GM20000 (cell line): Measurements from ENCODE around the gene NAV2.

Experiments used
- DNase-seq: peaks from one replicate; pipeline ENCODE4 v3.0.0; 2012; ENCODE audit warnings: low spot score
- CTCF ChIP-seq: IDR thresholded peaks from 2 replicates; pipeline ENCODE4 v1.5.1; 2012; ENCODE audit warnings: mild to moderate bottlenecking, control low read depth; ENCODE audit errors: extremely low read depth, missing control alignments

NAV2 gene

DNA sequence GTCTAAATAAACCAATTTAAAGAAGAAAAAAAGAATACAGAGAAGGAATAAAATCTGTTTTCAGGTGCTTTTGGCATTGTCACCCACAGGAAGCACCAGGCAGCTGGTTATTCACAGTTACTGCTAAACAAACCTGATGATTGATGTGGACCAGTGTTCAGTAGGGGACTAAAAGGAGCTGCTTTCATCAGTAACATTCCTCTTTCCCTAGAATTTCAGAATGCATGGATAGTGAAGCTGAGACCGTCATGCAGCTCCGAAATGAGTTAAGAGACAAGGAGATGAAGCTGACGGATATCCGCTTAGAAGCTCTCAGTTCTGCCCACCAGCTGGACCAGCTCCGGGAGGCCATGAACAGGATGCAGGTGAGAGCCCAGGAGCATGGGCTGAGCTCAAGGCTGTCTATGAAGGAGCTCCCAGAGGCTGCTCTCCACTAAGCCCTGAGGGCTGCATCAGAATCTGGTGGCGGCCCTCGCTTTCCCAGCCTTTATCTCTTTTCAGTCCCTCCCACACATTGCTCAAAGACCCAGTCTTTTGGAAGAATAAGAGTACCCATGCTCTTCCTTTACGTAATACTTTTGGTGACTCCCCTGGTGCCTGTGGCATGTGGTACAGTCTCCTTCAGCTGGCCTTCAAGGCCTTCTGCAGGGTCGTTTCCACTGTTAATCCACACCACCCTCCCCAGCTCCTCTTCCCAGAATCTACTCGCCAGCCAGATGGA lies 378.2 kb downstream of the NAV2 start:
- DNase-seq: no peak

GRCh38 chr11:20093775-20094174 lies 381.1 kb downstream of the NAV2 start:
- DNase-seq: no peak
- TF ChIP-seq CTCF: no peak

More for the DNA sequence above, 378.2 kb downstream of the NAV2 start:
- TF ChIP-seq CTCF: no peak

DNA sequence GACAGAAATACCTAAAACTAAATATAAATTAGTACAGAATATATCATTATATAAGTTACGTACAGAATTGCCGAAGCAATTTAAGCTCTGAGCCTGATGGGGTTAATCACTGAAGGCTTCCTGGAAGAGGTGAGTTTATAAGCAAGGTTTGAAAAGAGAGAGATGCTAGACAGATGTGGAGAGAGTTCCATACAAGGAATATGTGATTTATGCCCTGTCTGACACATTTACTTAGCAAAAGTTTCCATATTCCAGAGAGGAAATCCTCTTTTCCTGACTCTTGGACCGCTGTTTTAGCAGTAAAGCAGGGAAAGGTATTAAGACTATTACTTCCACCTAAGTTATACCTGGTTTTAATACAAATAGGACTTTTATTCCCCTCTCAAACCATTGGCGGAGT lies 382.6 kb downstream of the NAV2 start:
- no peak for TF ChIP-seq CTCF
- no peak for DNase-seq

DNA sequence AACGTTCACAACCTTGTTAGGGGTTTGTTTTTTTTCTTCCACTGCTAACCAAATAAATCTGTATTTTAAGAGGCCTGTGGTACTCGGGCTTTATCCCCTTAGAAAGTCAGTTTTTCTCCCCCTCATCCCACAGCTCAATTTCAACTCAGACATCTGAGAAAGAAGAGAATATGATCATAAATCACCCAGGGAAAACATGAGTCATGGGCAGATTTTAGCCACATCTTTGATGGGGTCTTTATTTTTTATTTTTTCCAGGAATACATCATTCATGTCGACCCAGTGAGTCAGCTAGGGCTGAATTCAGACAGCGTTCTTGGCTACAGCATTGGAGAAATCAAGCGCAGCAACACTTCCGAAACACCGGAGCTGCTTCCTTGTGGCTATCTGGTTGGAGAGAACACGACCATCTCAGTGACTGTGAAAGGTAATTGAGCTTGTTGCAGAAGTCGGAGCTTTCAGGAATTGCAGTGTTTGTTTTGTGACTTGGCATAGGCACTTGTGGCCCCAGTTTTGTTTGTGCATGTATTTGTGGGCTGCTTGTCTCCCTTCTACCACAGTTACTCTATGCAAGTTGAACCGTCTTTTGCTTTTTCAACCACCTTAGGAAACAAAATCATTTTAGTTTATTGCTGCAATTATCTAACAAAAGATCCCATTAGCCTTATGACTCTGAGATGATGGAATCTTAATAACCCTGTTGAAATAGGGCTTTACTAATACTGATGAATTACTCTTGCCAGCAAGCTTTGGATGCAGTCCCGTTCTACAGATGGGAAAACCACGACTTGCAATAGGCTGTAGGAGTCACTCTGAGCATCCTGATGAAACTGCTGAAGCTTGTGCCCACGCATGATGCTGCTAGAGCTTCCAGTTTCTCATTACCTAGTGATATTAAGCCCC lies 384.9 kb downstream of the NAV2 start:
- no peak for DNase-seq

GRCh38 chr11:20099527-20099926 lies 386.9 kb downstream of the NAV2 start:
- DNase-seq: no peak
- TF ChIP-seq CTCF: no peak

More for the DNA sequence above, 384.9 kb downstream of the NAV2 start:
- TF ChIP-seq CTCF: no peak

- DNase-seq: no peak
- TF ChIP-seq CTCF: no peak
These were observed 389.8 kb downstream of the NAV2 start for GRCh38 chr11:20102397-20102796.

DNA sequence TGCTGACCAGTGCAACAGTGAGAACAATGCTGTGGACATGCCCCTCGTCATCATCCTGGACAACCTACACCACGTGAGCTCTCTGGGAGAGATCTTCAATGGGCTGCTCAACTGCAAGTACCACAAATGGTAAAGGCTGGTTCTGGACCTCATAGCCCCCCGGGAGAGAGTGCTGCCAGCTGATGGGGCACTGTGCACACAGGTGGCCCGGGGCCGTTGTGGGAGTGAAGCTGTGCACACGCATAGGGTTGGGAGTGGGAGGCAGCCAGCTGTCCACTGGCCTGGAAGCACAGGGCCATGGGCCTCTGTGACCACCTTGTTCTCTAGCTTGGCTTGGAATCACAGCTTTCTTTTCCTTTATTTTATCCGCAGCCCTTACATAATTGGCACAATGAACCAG lies 390.6 kb downstream of the NAV2 start:
- no peak for DNase-seq
- TF ChIP-seq CTCF: no peak
